K562 treated with DMSO at 1 percent for 24 hours (cell line): Measurements from ENCODE around the gene DAZ4. TPM values are rescaled to one million over a fixed set of nuclear protein-coding genes. Genes with fewer than 3 reads are reported as not detected.

Experiments used
- total RNA-seq: library from RNA; unstranded; fragments of 300-600 nt; gene quantifications from 2 replicates; pipeline ENCODE4 v1.2.3, GENCODE V29; 2022; ENCODE audit warnings: low read depth; ENCODE audit not compliant: insufficient read depth

The DAZ4 gene
- not detected in 2 replicates for total RNA-seq

GRCh38 chrY:24833619-24834018, at the start of gene DAZ4:
Gene DAZ4, plus strand, starts transcription at chrY:24833919. Its CDS starts 208 bp downstream, at chrY:24834127.

GRCh38 chrY:24813293-24813692, 20.4 kb upstream of the DAZ4 start, which contains the start of gene DAZ3:
Gene DAZ3, minus strand, starts transcription at chrY:24813393. Its CDS starts 208 bp downstream, at chrY:24813185.

Other genes with a start within 250 kb of the DAZ4 start
- not detected in 2 replicates for gene BPY2B, start 215.9 kb upstream of the DAZ4 start, total RNA-seq
- gene DAZ3, start 20.5 kb upstream of the DAZ4 start, total RNA-seq, result not detected in 2 replicates
- not detected in 2 replicates for gene BPY2C, start 218.2 kb downstream of the DAZ4 start, total RNA-seq